Prostate gland (tissue), 2 donors: ENCODE measurements around the gene NTSR2. TPM values are rescaled to one million over a fixed set of nuclear protein-coding genes. Genes with fewer than 3 reads are reported as not detected.

Source experiments
- DNase-seq: peaks from one replicate; pipeline ENCODE4 v3.0.0-alpha.2; 2019; ENCODE audit warnings: low spot score
- H3K27ac ChIP-seq, 2 donors: fragments of 200-600 bp; sonication (generic); 2 replicates each; pipeline ENCODE4 v1.5.1; 2017 to 2019
- H3K27me3 ChIP-seq: fragments of 200-600 bp; sonication (generic); replicated peaks from 2 replicates; pipeline ENCODE4 v1.5.1; 2019; ENCODE audit not compliant: insufficient read depth
- H3K36me3 ChIP-seq, 2 donors: fragments of 200-600 bp; sonication (generic); 1 replicate in 1 of 2; 2 replicates in 1 of 2; pipeline versions ENCODE4 v1.5.1 to v1.8.1; 2017 to 2019
- H3K4me1 ChIP-seq: fragments of 200-600 bp; sonication (generic); replicated peaks from 2 replicates; pipeline ENCODE4 v1.5.1; 2019
- H3K4me3 ChIP-seq, 2 donors: fragments of 200-600 bp; sonication (generic); 2 replicates each; pipeline ENCODE4 v1.5.1; 2017 to 2019
- H3K9me3 ChIP-seq: fragments of 200-600 bp; sonication (generic); 2 replicates; pipeline ENCODE4 v1.5.1; 2017
- POLR2A ChIP-seq: fragments of 450-650 bp; IDR thresholded peaks from one replicate; pipeline ENCODE4 v1.6.1; 2016; ENCODE audit warnings: antibody characterized with exemption, mild to moderate bottlenecking
- POLR2AphosphoS5 ChIP-seq: sonication (generic); formaldehyde crosslinking; IDR thresholded peaks from one replicate; pipeline ENCODE4 v1.6.1; 2017; ENCODE audit warnings: antibody characterized with exemption
- WGBS: methylation state at CpG from one replicate; pipeline ENCODE4 v1.1.5; 2018; 5-methylcytosine and 5-hydroxymethylcytosine counted together
- intact Hi-C: fragments of 100-400 bp; cut with DNase I; formaldehyde crosslinking; loops from one replicate; pipeline ENCODE4 v1.14.2; 2022
- total RNA-seq, 2 donors: library from RNA; depleted of rRNA; stranded (reverse); fragments of >200 nt; gene quantifications; one replicate each; pipeline ENCODE4 v1.1.0, GENCODE V29; 2016
- TF ChIP-seq, protein P1 (sequence below), 4 experiments: fragments of 200-600 bp in 2 of 4; fragments of 450-650 bp in 2 of 4; sonication (generic) in 2 of 4; IDR thresholded peaks; 1 replicate in 3 of 4; 2 replicates in 1 of 4; pipeline ENCODE4 v1.5.1; 2016 to 2019; ENCODE audit warnings: antibody characterized with exemption in 4 of 4, mild to moderate bottlenecking in 2 of 4, moderate library complexity in 2 of 4

Gene NTSR2
- total RNA-seq, 2 donors from 2014 or later: 0.34 TPM; not detected in 1

DNA sequence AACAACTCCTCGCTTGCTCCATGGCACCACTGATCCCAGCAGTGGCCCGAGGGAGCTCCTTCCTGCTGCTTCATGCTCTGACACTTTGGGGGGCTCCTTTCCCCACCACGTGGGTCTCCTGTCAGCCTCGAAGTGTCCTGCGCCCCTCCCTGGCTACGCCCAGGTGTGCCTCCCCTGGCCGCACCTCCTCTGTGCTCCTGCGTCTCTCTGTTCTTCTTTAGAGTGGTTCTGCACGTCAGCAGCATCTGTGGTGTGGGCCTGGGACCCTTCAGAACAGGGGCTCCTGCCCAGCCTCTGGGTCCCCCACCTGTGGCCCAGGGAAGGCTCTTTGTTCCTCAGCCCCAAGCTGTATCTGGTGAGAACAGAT is 26.7 kb upstream of the NTSR2 start:
- Histone ChIP-seq H3K27ac (no peak overlapping the region), H3K4me1 (no peaks in the 10 kb centered on the region), H3K27me3 (no peaks in the 10 kb centered on the region), H3K36me3 (no peaks in the 10 kb centered on the region), H3K4me3 (no peak overlapping the region), H3K9me3 (no peaks in the 10 kb centered on the region)
- intact Hi-C loops: loop anchor here (5.0 kb wide), 1 partner anchor 51 kb away; the partner anchor contains the start of gene LPIN1
- no peak for DNase-seq
- TF ChIP-seq POLR2AphosphoS5: no peak
- TF ChIP-seq, protein P1, sequence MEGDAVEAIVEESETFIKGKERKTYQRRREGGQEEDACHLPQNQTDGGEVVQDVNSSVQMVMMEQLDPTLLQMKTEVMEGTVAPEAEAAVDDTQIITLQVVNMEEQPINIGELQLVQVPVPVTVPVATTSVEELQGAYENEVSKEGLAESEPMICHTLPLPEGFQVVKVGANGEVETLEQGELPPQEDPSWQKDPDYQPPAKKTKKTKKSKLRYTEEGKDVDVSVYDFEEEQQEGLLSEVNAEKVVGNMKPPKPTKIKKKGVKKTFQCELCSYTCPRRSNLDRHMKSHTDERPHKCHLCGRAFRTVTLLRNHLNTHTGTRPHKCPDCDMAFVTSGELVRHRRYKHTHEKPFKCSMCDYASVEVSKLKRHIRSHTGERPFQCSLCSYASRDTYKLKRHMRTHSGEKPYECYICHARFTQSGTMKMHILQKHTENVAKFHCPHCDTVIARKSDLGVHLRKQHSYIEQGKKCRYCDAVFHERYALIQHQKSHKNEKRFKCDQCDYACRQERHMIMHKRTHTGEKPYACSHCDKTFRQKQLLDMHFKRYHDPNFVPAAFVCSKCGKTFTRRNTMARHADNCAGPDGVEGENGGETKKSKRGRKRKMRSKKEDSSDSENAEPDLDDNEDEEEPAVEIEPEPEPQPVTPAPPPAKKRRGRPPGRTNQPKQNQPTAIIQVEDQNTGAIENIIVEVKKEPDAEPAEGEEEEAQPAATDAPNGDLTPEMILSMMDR (IDR thresholded peaks at IDR 0.05): no peak
- TF ChIP-seq POLR2A: no peak
- 66% methylated on average over 9 of the region's 9 CpGs for WGBS

GRCh38 chr2:11695576-11695975 is 25.6 kb upstream of the NTSR2 start:
- no peak overlapping the region for H3K4me3 ChIP-seq
- H3K4me1 ChIP-seq: no peaks in the 10 kb centered on the region
- H3K36me3 ChIP-seq: no peaks in the 10 kb centered on the region
- 88% methylated on average over 2 of the region's 2 CpGs for WGBS
- H3K27me3 ChIP-seq: no peaks in the 10 kb centered on the region
- DNase-seq: no peak
- TF ChIP-seq, protein P1 (IDR thresholded peaks at IDR 0.05): no peak
- no peak for TF ChIP-seq POLR2A
- TF ChIP-seq POLR2AphosphoS5: no peak
- H3K9me3 ChIP-seq: no peaks in the 10 kb centered on the region
- intact Hi-C loops: loop anchor here (5.0 kb wide), 1 partner anchor 52 kb away; the partner anchor contains the start of gene LPIN1
- H3K27ac ChIP-seq: no peak overlapping the region

GRCh38 chr2:11692966-11693521 is 23.0 kb upstream of the NTSR2 start:
- 26% methylated on average over 9 of the region's 9 CpGs for WGBS
- TF ChIP-seq POLR2AphosphoS5 (peak; percentile 17), POLR2A (no peak)
- TF ChIP-seq, protein P1 (IDR thresholded peaks at IDR 0.05): peak; percentile 62 to 72 (median 68)
- intact Hi-C loops: loop anchor here (2.0 kb wide), 1 partner anchor 86 kb away; no protein-coding TSS in a partner anchor
- Histone ChIP-seq H3K4me1 (no peaks in the 10 kb centered on the region), H3K9me3 (no peaks in the 10 kb centered on the region), H3K36me3 (no peaks in the 10 kb centered on the region), H3K4me3 (no peak overlapping the region), H3K27me3 (no peaks in the 10 kb centered on the region), H3K27ac (no peak overlapping the region)
- peak; percentile 67 for DNase-seq

- no peak for DNase-seq
- Histone ChIP-seq H3K27me3 (no peaks in the 10 kb centered on the region), H3K4me3 (no peak overlapping the region), H3K4me1 (no peaks in the 10 kb centered on the region), H3K9me3 (no peaks in the 10 kb centered on the region), H3K27ac (no peak overlapping the region), H3K36me3 (no peaks in the 10 kb centered on the region)
- intact Hi-C loops: no loop called here
- TF ChIP-seq POLR2AphosphoS5: no peak
- no peak for TF ChIP-seq POLR2A
- TF ChIP-seq, protein P1 (IDR thresholded peaks at IDR 0.05): no peak
- WGBS: 88% methylated on average over 5 of the region's 5 CpGs
Measured at GRCh38 chr2:11691076-11691660, 21.2 kb upstream of the NTSR2 start.
